Colonic mucosa (tissue), 4 donors: ENCODE measurements around the gene PRKAB1. TPM values are rescaled to one million over a fixed set of nuclear protein-coding genes. Genes with fewer than 3 reads are reported as not detected.

Source experiments
- DNase-seq: peaks from one replicate; pipeline ENCODE4 v3.0.0-alpha.2; 2020
- H3K27ac ChIP-seq: fragments of 200-600 bp; one replicate; pipeline ENCODE4 v1.8.0; 2021
- H3K27me3 ChIP-seq: fragments of 200-600 bp; one replicate; pipeline ENCODE4 v1.8.0; 2021
- H3K36me3 ChIP-seq: fragments of 200-600 bp; one replicate; pipeline ENCODE4 v1.8.0; 2021
- H3K4me1 ChIP-seq: fragments of 200-600 bp; one replicate; pipeline ENCODE4 v1.8.0; 2021; ENCODE audit warnings: mild to moderate bottlenecking
- H3K4me3 ChIP-seq: fragments of 200-600 bp; one replicate; pipeline ENCODE4 v1.8.0; 2021
- H3K9ac ChIP-seq, 2 donors: one replicate each; pipeline ENCODE4 v1.7.0; 2013; ENCODE audit warnings: control low read depth in 2 of 2, low read depth in 2 of 2, low read length in 2 of 2
- H3K9me3 ChIP-seq: fragments of 200-600 bp; one replicate; pipeline ENCODE4 v1.8.0; 2021
- CTCF ChIP-seq: fragments of 200-600 bp; IDR thresholded peaks from one replicate; pipeline ENCODE4 v1.8.0; 2022; ENCODE audit warnings: antibody characterized with exemption, mild to moderate bottlenecking
- intact Hi-C: fragments of 100-400 bp; cut with DNase I; formaldehyde crosslinking; loops from one replicate; pipeline ENCODE4 v1.14.1; 2022
- total RNA-seq, 2 donors: library from RNA; stranded (reverse); fragmentation: NEBNext Ultra II Directional in 1 of 2; extraction: Animal tissue kit (Norgen Biotek cat#: 25700) in 1 of 2; gene quantifications; one replicate each; pipeline ENCODE4 v1.2.1, GENCODE V29; 2021
- donor health status: healthy.
- donor health status: DM: no; HTN: no; CAD: no.
- donor health status: DM: no; HTN: no; CAD: no.

Gene PRKAB1
- total RNA-seq, 2 donors from 2014 or later = 70.4 to 76.7 TPM

- Histone ChIP-seq H3K27ac (no peak overlapping the region), H3K4me3 (no peak overlapping the region), H3K9ac (no peak overlapping the region), H3K4me1 (no peaks in the 10 kb centered on the region), H3K27me3 (no peaks in the 10 kb centered on the region), H3K9me3 (no peaks in the 10 kb centered on the region), H3K36me3 (no peaks in the 10 kb centered on the region)
- DNase-seq = no peak
- TF ChIP-seq CTCF = no peak
- intact Hi-C loops = no loop called here
Observed at GRCh38 chr12:119627019-119627643, 40.8 kb upstream of the PRKAB1 start.

- no peak overlapping the region for H3K4me3 ChIP-seq
- H3K36me3 ChIP-seq = no peaks in the 10 kb centered on the region
- intact Hi-C loops = no loop called here
- H3K9ac ChIP-seq = no peak overlapping the region
- no peaks in the 10 kb centered on the region for H3K4me1 ChIP-seq
- no peak for TF ChIP-seq CTCF
- H3K27ac ChIP-seq = no peak overlapping the region
- no peaks in the 10 kb centered on the region for H3K27me3 ChIP-seq
- no peaks in the 10 kb centered on the region for H3K9me3 ChIP-seq
- DNase-seq = no peak
Observed at GRCh38 chr12:119627686-119628085, 40.2 kb upstream of the PRKAB1 start.

GRCh38 chr12:119630223-119630780 lies 37.6 kb upstream of the PRKAB1 start:
- H3K9ac ChIP-seq = no peak overlapping the region
- H3K27me3 ChIP-seq = no peaks in the 10 kb centered on the region
- H3K4me1 ChIP-seq = no peaks in the 10 kb centered on the region
- no peak for TF ChIP-seq CTCF
- no peak overlapping the region for H3K4me3 ChIP-seq
- no peaks in the 10 kb centered on the region for H3K36me3 ChIP-seq
- H3K9me3 ChIP-seq = no peaks in the 10 kb centered on the region
- no peak for DNase-seq
- no peak overlapping the region for H3K27ac ChIP-seq
- intact Hi-C loops = no loop called here

GRCh38 chr12:119630962-119631550 lies 36.9 kb upstream of the PRKAB1 start:
- no peak for TF ChIP-seq CTCF
- Histone ChIP-seq H3K27ac (no peak overlapping the region), H3K9ac (no peak overlapping the region), H3K4me3 (no peak overlapping the region), H3K4me1 (no peaks in the 10 kb centered on the region), H3K9me3 (no peaks in the 10 kb centered on the region), H3K27me3 (no peaks in the 10 kb centered on the region), H3K36me3 (no peaks in the 10 kb centered on the region)
- no peak for DNase-seq
- intact Hi-C loops = no loop called here

GRCh38 chr12:119631930-119632678 lies 35.8 kb upstream of the PRKAB1 start:
- H3K27ac ChIP-seq = no peak overlapping the region
- intact Hi-C loops = no loop called here
- H3K4me1 ChIP-seq = no peaks in the 10 kb centered on the region
- DNase-seq = no peak
- H3K4me3 ChIP-seq = no peak overlapping the region
- H3K9ac ChIP-seq = no peak overlapping the region
- no peak for TF ChIP-seq CTCF
- no peaks in the 10 kb centered on the region for H3K36me3 ChIP-seq
- H3K27me3 ChIP-seq = no peaks in the 10 kb centered on the region
- H3K9me3 ChIP-seq = no peaks in the 10 kb centered on the region
